Fibroblast of gingiva (primary cell): ENCODE results near the gene MYO10.
A peak's percentile ranks its signal among the peaks of the same experiment; 100 is the strongest.

Experiments
- DNase-seq: peaks from one replicate; pipeline ENCODE4 v3.0.0-alpha.2; 2011; ENCODE audit warnings: low read depth

The MYO10 gene

DNA sequence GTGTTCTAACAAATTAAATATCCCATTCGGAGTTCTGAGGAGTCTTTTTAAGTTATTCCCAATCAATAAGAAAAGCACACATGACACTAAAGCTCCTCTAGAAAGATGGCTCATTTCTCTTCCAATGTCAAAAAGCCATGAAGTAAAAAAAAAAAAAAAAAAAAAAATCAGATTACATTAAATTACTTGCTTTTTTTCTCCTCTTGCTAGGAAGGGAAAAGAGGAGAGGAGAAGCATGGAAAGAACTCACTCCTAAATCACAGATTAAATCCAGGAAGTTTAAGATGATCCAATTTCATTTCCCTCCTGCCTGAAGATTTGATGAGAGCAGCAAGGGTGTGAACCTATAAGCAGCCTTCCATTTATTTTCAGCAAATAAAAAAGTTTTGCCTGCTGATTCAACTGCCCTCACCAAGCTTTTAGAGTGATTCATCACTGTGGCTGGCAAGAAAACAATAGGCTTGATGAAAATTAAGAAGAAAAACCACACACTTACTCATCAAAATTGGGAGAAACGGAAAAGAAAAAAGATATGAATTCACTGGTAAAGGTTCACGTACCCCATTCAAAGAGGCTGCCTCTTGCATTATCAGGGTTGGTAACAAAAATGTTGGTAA is 19.7 kb downstream of the MYO10 start:
- peak; percentile 90 for DNase-seq

DNA sequence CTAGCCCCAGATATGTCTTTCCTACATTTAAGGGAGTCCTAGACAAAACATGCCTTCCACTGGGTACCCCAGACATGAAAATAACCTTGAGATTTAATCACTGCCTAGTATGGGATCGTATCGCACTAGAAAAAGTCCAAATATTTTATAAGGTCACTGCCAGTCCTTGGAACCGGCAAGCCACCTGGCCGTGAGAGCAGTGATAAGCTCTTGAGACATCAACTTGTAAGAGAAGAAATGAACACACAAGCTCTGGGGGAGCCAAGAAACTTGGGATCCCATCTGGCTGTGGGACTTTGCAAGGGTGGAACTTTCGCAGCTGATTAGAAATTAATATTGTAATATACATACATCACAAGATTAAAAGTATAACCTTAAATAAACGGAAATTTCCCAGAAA is 21.5 kb downstream of the MYO10 start:
- DNase-seq = no peak

DNA sequence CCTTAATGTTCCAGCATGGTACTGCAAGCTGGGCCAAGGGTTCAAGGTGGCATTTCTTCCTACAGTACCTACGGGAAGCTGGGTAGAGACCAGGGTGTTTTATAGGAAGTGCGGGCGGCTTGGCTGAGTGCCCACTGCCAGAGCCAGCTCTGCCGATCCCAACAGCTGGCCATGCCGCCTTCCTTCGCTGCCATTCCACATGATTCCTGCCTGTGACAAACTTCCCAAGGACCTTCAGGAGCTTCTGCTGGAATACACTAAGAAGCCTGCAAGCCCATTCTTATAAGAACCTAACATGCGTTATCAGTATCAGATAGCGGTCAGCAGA is 22.0 kb downstream of the MYO10 start:
- no peak for DNase-seq

DNA sequence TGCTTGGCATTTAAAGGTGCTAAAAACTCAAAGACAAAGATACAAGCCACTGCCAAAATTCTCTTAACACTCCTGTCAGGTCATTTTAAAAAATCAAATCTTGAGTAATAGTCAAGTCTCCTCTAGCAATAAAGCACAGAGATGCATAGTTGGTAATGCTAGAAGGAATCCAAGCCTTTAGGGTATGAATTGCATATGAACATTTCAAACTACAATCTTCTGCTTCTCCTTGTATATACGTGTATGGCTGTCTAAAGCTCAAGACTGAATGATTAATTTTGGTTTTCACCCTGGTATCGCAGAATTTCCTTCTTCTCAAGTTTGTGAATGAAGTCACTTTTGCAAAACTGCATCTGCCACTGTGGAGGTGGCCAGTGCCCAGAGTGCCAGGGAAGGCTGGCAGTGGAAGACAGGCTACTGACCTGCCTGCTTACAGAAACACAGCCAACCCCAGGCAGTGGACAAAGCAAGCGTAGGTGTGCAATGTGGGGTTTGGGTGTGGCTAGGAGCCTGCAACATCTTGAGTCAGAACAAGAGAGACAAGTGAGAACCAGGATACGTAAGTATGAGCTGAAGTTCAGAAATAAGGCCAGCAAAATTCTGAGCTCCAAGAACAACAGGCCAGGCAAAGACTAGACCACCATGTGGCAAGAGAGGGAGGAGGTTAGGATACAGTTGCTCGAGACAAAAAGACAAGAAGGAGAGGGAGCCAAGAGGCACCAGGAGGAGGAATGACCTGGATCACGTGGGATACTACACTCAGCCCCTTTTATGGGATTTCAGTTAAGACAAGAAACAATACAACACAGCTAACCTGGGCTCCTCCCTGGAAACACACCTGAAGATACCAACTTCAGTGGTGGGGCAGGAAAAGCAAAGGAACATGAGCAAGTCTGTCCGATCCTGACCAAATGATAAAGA is 22.6 kb downstream of the MYO10 start:
- no peak for DNase-seq

DNA sequence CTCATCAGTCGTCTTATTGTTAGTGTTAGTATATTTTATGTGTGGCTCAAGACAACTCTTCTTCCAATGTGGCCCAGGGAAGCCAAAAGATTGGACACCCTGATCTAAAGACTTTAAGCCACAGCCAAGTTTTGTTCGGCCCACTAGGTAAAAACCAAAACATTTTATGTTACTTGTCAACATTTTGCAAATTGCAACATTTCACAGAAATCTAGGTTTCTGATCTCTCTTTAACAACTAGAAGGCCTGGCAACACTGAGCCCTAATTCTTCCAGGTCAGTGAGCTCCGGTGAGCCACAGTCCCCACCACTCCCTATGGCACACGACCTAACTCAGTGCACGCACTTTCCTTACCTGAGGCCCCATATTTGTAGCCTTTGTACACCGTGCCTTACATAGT is 24.0 kb downstream of the MYO10 start:
- no peak for DNase-seq

DNA sequence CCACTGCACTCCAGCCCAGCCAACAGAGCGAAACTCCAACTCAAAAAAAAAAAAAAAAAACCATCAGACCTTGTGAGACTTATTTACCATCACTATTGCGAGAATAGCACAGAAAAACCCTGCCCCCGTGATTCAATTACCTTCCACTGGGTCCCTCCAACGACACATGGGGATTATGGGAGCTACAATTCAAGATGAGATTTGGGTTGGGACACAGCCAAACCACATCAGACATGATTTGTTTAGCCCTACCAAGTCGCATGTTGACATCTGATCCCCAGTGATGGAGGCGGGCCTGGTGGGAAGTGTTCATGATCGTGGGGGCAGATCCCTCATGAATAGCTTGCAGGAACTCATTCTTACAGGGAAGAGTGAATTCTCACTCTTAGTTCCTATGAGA is 26.6 kb downstream of the MYO10 start:
- DNase-seq = no peak

DNA sequence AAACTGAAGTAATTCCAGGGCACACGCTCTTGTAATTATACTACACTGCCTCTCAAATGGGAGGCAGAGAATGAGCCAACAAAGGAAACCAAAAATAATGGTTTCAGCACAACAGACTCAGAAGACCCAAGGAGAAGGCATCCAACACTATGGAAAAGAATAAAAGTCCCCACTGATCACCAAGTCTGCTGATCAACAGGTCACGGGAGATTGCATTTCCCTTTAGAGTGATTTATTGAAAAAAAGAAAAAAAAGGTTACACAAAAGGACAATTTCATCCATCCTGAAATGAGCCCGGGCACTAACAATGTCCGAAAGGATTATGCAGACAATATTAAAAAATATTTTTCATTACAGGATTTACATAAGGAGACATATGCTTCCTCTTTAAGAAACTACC is 28.8 kb downstream of the MYO10 start:
- DNase-seq = no peak

DNA sequence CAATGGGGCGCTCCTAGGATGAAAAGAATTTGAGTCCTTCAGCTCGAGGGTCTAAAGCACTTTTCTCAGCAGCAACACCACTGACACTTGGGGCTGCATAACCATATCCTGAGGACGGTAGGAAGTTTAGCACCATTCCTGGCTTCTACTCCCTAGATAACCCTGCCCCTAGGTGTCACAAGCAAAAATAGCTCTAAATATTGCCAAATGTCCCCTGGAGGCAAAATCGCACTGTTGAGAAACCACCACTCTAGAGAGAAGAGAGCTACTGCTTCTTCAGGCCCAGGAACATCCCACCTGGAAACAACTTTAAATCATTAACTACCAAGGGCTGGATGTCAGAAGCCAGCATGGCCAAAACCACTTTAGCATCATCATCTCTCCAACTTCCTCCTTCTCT is 29.8 kb downstream of the MYO10 start:
- no peak for DNase-seq

DNA sequence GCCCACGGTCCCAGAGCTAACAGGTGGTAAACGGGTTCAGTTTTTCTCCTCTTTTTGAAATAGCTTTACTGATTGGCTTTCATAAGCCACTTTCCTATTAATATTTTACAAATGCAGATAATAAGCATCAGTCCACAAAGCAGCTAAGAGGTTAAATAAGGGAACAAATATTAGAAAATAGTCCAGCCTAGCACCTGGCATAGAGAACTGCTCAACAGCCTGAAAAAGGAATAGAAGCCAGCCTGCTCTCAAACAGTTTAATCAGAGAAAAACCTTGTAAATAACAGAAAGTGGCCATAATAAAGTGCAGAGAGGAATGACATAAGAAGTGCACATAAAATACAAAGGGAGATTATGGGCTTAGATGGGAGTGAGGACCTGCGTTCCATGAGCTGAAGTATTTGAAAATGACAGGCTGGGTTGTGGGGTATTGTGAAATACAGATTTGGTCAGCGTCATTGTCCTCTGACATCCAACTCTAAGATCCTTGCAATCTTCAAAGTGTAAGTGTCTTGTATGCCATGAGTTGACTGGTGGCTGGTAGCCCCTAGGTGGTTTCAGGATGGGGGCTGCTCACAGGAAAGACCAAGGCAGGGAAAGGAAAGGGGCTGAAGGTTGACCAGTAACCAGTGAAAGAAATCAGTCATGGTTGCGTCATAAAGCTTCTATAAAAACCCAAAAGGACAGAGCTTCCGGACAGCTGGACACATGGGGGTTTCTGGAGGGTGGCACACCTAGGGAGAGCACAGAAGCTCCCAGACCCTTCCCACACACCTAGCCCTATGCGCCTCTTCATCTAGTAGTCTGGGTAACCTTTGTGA is 32.4 kb downstream of the MYO10 start:
- no peak for DNase-seq

DNA sequence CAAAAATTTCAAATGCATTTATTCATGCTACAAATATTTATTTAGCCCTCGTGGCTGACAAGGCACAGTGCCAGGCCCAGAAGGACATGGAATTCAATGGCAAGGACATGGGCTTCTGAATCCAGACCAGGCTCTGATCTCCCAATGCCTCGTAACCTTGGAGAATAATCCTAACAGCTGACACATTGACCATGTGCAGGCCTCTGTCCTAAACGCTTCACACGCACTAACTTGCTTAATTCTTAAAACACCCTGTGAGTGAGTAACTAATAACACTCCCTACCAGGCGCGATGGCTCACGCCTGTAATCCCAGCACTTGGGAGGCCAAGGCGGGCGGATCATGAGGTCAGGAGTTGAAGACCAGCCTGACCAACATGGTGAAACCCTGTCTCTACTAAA is 33.2 kb downstream of the MYO10 start:
- peak; percentile 76 for DNase-seq

DNA sequence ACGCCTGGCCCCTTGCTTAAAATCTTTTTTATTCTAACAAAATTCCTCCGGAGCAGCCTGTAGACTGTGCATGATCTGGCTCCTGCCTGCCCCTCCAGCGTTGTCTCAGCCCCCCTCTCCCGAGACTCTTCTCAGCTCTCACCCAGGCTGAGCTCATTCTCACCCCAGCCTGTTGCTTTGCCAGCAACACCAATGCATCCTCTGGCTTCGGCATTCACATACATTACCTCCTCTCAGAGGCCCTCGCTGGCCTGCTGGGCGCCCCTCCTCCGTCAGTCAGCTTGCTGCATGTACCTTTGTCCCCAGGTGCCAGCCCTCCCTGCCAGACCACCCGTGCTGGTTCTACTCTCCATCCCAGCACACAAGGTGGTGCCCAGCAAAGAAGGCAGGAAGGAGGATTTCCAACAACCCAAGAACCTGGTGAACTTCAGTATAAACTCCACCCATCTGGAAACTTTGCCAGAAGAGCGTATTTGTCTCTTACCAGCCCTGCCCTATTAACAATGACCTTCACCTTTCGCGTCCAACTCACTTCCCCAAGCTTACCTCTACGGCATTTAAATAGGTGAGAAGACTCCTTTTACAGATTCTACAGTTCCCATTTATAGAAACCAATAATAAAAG is 35.0 kb downstream of the MYO10 start:
- no peak for DNase-seq

DNA sequence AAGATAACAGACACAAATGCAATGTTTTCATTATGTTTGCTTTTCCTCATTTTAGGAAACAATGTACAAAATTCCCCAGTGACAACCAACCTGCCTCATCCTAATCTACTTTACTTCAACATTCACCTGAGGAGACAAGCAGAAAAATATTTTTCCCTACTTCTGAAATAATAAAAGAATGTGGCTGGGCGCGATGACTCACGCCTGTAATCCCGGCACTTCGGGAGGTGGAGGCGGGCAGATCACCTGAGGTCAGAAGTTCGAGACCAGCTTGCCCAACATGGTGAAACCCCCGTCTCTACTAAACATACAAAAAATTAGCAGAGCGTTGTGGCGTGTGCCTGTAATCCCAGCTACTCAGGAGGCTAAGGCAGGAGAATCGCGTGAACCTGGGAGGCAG is 36.9 kb downstream of the MYO10 start:
- DNase-seq = no peak

DNA sequence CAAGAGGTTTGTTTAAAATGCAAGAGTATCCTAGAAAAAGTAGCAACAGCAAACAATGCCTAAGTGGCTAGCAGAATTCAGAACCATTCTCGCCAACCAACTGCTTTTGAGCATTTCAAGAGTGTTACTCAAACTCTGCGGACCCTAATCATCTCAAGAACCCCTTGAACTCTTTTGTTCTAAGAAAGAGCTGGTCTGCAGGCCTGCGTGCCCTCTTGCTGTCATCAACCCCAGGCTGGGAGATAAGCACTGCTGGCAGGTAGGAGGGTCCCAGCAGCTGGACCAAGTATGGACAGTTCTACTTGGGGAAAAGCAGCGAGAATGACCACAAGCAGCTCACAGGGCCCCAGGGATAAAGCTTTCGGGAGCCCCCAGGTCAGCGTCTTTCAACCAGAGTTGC is 38.3 kb downstream of the MYO10 start:
- no peak for DNase-seq

DNA sequence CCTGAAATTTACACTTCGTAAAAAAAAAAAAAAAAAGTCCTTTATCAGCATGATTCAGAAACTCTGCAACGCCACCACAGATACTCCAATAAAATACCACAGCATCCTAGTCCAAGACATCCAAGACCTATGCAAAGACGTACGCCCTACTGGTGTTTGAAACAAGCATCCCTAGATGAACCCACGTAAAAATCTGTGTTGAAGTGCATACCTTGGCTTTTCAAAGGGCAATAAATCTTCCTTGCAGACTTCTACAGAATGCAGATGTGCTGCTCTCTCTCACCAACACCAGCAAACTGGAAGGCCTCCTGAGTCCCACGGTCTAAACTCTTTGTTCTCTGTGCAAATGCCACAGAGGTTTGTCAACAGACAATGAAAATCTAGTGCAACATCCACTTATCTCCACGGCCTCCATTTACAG is 38.8 kb downstream of the MYO10 start:
- no peak for DNase-seq

DNA sequence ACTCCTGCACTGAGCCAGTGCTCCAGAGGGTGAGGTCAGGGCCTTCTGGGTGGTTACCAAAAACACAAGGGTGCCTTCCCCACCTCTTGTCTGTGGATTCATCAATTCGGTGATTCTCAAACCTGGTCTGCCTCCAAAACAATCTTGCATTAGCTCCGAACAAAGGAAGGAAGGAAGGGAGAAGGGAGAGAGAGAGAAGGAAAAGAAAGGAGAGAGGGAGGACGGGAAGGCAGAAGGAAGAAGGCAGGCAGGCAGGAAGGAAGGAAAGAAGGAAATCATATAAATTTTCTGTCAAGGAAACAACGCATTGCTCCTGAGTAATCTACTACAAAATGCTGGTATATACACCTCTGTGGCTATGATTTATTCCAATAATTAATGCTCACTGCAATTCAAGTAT is 39.3 kb downstream of the MYO10 start:
- DNase-seq = no peak

DNA sequence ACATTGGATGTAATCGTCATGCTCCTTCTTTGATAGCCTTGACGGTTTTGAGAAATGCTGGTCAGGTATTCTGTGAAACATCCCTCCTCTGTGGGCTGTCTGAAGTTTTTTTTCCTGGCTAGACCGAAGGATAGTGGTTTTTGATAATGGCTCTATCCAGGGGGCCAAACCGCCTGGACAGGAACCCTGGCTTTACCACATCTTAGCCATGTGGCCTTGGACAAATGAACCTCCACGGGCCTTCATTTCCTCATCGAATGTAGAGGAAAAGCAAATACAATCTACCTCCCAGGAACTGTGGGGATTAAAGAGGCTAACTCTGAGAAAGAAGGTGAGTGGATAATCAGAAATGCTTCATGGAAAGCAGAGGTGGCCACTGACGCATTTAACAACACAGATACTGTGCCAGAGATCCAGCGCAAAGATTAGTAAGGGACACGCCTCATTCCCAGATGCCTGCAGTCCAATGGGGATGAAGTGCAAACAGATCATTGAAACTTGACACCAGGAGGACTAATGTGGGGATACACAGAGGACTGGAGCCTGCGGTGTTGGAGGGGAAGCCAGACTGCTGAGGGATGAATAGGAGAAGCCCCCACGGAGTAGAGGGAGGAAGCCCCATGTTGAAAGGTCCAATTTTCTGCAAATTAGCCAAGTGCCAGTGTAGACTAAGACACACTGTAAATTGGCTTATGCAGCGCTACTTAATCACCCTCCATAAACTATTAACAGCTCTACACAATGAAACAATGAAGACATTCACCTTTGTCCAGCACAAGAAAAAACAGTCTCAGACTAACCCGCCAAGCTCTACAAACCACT is 41.6 kb downstream of the MYO10 start:
- DNase-seq = peak; percentile 29

DNA sequence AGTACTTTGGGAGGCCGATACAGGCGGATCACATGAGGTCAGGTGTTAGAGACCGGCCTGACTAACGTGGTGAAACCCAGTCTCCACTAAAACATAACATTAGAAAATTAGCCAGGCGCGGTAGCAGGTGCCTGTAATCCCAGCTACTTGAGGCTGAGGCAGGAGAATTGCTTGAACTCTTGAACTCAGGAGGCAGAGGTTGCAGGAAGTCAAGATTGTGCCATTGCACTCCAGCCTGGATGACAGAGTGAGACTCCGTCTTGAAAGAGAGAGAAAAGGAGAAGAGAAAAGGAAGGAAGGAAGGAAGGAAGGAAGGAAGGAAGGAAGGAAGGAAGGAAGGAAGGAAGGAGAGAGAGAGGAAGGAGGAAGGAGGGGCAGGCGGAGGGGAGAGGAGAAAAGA is 45.1 kb downstream of the MYO10 start:
- DNase-seq = no peak

DNA sequence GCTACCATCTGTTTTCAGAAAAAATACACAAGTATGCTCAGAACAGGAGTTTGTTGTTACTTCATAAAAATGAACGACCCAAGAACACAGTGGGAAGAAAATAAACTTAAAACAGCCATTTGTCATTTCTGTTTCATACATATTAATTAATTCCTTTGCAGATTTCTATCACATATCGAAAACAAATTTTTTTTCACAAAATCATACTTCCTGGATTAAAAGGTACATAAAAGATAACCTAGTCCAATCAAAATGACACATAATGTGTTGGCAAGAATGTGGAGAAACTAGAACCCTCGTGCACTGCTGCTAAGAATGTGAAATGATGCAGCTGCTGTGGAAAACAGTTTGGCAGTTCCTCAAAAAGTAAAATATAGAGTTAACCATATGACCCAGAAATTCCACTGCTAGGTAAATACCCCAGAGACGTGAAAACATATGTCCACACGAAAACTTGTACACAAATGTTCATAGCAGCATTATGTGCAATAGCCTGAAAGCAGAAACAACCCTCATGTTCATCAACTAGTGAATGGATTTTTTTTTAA is 46.0 kb downstream of the MYO10 start:
- DNase-seq = peak; percentile 62

DNA sequence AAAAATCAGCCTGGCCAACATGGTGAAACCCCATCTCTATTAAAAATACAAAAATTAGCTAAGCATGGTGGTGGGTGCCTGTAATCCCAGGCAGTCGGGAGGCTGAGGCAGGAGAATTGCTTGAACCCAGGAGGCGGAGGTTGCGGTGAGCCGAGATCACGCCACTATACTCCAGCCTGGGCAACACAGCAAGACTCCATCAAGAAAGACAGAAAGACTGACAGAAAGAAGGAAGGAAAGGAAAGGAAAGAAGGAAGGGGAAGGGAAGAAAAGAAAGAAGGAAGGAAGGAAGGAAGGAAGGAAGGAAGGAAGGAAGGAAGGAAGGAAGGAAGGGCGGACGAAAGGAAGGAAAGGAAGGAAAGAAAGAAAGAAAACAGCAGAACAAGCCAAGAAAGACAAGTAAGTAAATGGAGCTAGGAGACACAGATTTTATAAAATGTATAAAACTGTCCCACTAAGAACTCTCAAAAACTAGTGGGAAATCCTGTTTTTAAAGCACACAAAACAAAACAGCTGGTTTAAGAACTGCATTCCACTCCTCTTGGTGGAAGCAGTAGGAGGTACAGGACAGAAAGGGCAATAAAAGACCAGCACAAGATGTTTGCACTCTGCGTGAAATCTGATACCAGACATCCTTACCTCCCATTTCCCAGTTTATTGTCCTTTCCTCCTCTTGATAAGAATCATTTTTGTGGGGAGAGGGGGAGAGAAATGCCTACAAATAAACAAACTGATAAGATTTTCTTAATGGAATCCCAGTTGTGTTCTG is 46.7 kb downstream of the MYO10 start:
- peak; percentile 61 for DNase-seq

DNA sequence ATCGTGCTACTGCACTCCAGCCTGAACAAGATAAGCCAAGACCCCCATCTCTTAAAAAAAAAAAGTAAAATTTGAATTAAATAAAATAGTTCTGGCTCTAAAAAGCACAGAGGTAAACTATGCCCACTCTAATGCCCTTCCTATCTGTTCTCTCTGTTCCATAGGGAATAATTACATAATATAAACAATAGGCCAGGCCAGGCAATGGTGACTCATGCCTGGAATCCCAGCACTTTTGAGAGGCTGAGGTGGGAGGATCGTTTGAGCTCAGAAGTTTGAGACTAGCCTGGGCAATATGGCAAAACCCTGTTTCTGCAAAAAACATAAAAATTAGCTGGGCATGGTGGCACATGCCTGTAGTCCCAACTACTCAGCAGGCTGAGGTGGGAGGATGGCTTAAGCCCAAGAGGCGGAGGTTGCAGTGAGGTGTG is 47.4 kb downstream of the MYO10 start:
- no peak for DNase-seq
